Caco-2 (cell line): ENCODE results near the gene PUM1. TPM values are rescaled to one million over a fixed set of nuclear protein-coding genes. Genes with fewer than 3 reads are reported as not detected.

Experiments
- BruUV-seq: library from RNA; stranded (reverse); fragments of 400-500 nt; replicated peaks from 2 replicates; lab custom pipeline; 2021; lab: Mats Ljungman, UMichigan
- CTCF ChIA-PET: fragments of 300-600 bp; sonication (Branson Sonifier 250); formaldehyde crosslinking; loops from one replicate; lab custom pipeline; 2022; ENCODE audit warnings: antibody characterized with exemption; lab: Charles Lee
- POLR2A ChIA-PET: fragments of 300-600 bp; sonication (Branson Sonifier 250); formaldehyde crosslinking; loops from one replicate; lab custom pipeline; 2022; ENCODE audit warnings: antibody characterized with exemption; lab: Charles Lee
- DNase-seq, 2 experiments: peaks; one replicate each; pipeline versions ENCODE4 v3.0.0 to v3.0.0-alpha.2; 2020 to 2022
- H3K27me3 ChIP-seq: replicated peaks from 2 replicates; pipeline ENCODE4 v1.6.0; 2011; ENCODE audit warnings: low read length; ENCODE audit not compliant: control insufficient read depth, insufficient read depth
- H3K36me3 ChIP-seq: 2 replicates; pipeline ENCODE4 v1.5.1; 2011; ENCODE audit warnings: low read length; ENCODE audit not compliant: control insufficient read depth, insufficient read depth
- H3K4me1 ChIP-seq: fragments of 250-450 bp; sonication (Bioruptor Pico); 2 replicates; pipeline ENCODE4 v1.5.1; 2020; ENCODE audit warnings: mild to moderate bottlenecking
- H3K4me3 ChIP-seq: 2 replicates; pipeline ENCODE4 v1.5.1; 2011; ENCODE audit warnings: low read depth, mild to moderate bottlenecking, control low read depth, low read length
- H3K9me3 ChIP-seq: fragments of 250-450 bp; sonication (Bioruptor Pico); 2 replicates; pipeline ENCODE4 v1.5.1; 2020; ENCODE audit warnings: mild to moderate bottlenecking, moderate library complexity
- H3K27ac Mint-ChIP-seq: one replicate; pipeline ENCODE4 v1.8.0; 2022; ENCODE audit warnings: mixed read lengths; ENCODE audit not compliant: unreplicated experiment
- H3K27me3 Mint-ChIP-seq: one replicate; pipeline ENCODE4 v1.8.0; 2022; ENCODE audit warnings: mixed read lengths; ENCODE audit not compliant: insufficient read depth, unreplicated experiment
- H3K36me3 Mint-ChIP-seq: one replicate; pipeline ENCODE4 v1.8.0; 2022; ENCODE audit warnings: mild to moderate bottlenecking, mixed read lengths; ENCODE audit not compliant: insufficient read depth, unreplicated experiment
- H3K4me1 Mint-ChIP-seq: one replicate; pipeline ENCODE4 v1.8.0; 2022; ENCODE audit warnings: low read depth, mixed read lengths; ENCODE audit not compliant: unreplicated experiment
- H3K4me3 Mint-ChIP-seq: one replicate; pipeline ENCODE4 v1.8.0; 2022; ENCODE audit warnings: mild to moderate bottlenecking, moderate library complexity, mixed read lengths; ENCODE audit not compliant: unreplicated experiment
- H3K9me3 Mint-ChIP-seq: one replicate; pipeline ENCODE4 v1.8.0; 2022; ENCODE audit warnings: mixed read lengths; ENCODE audit not compliant: unreplicated experiment
- CTCF ChIP-seq, 2 experiments: fragments of 200-600 bp in 1 of 2; IDR thresholded peaks; 1 replicate in 1 of 2; 2 replicates in 1 of 2; pipeline versions ENCODE4 v1.5.1 to v1.8.0; 2011 to 2022; ENCODE audit warnings: antibody characterized with exemption in 1 of 2, control low read depth in 1 of 2, inconsistent platforms in 1 of 2, low read depth in 1 of 2, low read length in 1 of 2, mild to moderate bottlenecking in 1 of 2, moderate library complexity in 1 of 2; ENCODE audit not compliant: insufficient read depth in 1 of 2, severe bottlenecking in 1 of 2, unreplicated experiment in 1 of 2
- intact Hi-C: fragments of 100-400 bp; cut with micrococcal nuclease; formaldehyde crosslinking; loops from one replicate; pipeline ENCODE4 v1.10.0; 2022; ENCODE audit not compliant: unreplicated experiment
- total RNA-seq: library from RNA; stranded (reverse); gene quantifications from 2 replicates; pipeline ENCODE4 v1.2.3, GENCODE V29; 2022

The PUM1 gene
- total RNA-seq, 1 experiment from 2014 or later, result 93.7 TPM

- Mint-ChIP-seq H3K4me1 (no peaks in the 10 kb centered on the region), H3K4me3 (no peak overlapping the region), H3K27me3 (no peaks in the 10 kb centered on the region), H3K27ac (no peak overlapping the region), H3K9me3 (no peaks in the 10 kb centered on the region), H3K36me3 (no peaks in the 10 kb centered on the region)
- DNase-seq, result no peak
- no peaks in the 10 kb centered on the region for H3K4me1 ChIP-seq
- BruUV-seq, result no TSS peak
- H3K27me3 ChIP-seq, result no peaks in the 10 kb centered on the region
- no peak for TF ChIP-seq CTCF (IDR thresholded peaks at IDR 0.05; ENCODE audit: insufficient read depth in 1 of 2, low read depth in 1 of 2, low read length in 1 of 2, severe bottlenecking in 1 of 2, unreplicated experiment in 1 of 2)
- H3K9me3 ChIP-seq, result no peaks in the 10 kb centered on the region
- intact Hi-C loops, result no loop called here
- ChIA-PET POLR2A (no interaction called here), CTCF (no interaction called here)
- H3K36me3 ChIP-seq, result no peaks in the 10 kb centered on the region
- no peak overlapping the region for H3K4me3 ChIP-seq
Observed at GRCh38 chr1:30900931-30901560, 164.5 kb downstream of the PUM1 start.

- Mint-ChIP-seq H3K4me3 (no peak overlapping the region), H3K27me3 (no peaks in the 10 kb centered on the region), H3K27ac (no peak overlapping the region), H3K9me3 (no peaks in the 10 kb centered on the region), H3K4me1 (no peaks in the 10 kb centered on the region), H3K36me3 (no peaks in the 10 kb centered on the region)
- H3K4me1 ChIP-seq, result no peaks in the 10 kb centered on the region
- H3K4me3 ChIP-seq, result no peak overlapping the region
- CTCF ChIA-PET, result no interaction called here
- POLR2A ChIA-PET, result no interaction called here
- no peaks in the 10 kb centered on the region for H3K27me3 ChIP-seq
- no peak for TF ChIP-seq CTCF (IDR thresholded peaks at IDR 0.05; ENCODE audit: insufficient read depth in 1 of 2, low read depth in 1 of 2, low read length in 1 of 2, severe bottlenecking in 1 of 2, unreplicated experiment in 1 of 2)
- H3K36me3 ChIP-seq, result no peaks in the 10 kb centered on the region
- intact Hi-C loops, result no loop called here
- no peaks in the 10 kb centered on the region for H3K9me3 ChIP-seq
- no TSS peak for BruUV-seq
- no peak for DNase-seq
Observed at GRCh38 chr1:30900486-30900885, 165.0 kb downstream of the PUM1 start.

DNA sequence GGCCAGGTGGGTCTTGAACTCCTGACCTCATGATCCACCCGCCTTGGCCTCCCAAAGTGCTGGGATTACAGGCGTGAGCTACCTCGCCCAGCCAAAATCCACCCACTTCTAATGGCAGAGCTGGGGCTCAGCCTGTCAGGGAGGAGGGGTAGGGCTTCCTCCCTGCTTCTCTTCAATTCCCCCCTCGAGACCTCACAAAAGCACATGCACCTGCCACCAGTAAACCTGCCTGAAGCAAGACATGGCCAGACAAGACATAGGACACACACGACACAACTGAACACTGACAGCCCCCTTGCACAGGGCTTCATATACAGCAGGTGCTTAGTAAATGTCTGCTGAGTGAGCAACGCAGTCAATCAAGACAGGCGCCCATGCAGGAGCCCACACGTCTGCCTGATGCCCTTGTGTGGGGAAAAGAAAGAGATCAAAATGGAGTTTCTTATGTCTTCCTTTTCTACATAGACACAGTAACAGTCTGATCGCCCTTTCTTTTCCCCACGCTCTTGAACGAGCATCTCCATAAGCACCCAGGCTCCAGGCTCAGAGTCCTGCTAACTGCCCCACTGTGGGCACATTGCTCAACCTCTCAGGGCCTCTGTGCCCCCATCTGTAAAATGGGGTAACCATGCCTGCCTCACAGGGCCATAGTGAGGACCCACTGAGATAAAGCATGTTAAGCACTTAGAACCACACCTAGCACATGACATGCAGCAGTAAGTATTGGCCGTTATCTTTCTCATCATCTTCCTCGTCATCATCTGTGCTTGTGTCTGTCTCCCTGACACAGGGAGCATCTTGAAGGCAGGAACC is 165.7 kb downstream of the PUM1 start:
- TF ChIP-seq CTCF (IDR thresholded peaks at IDR 0.05; ENCODE audit: insufficient read depth in 1 of 2, low read depth in 1 of 2, low read length in 1 of 2, severe bottlenecking in 1 of 2, unreplicated experiment in 1 of 2), result no peak
- H3K4me1 ChIP-seq, result no peaks in the 10 kb centered on the region
- Mint-ChIP-seq H3K27me3 (no peaks in the 10 kb centered on the region), H3K27ac (no peak overlapping the region), H3K4me3 (no peak overlapping the region), H3K4me1 (no peaks in the 10 kb centered on the region), H3K9me3 (no peaks in the 10 kb centered on the region), H3K36me3 (no peaks in the 10 kb centered on the region)
- intact Hi-C loops, result no loop called here
- DNase-seq, result no peak
- no peak overlapping the region for H3K4me3 ChIP-seq
- ChIA-PET CTCF (no interaction called here), POLR2A (no interaction called here)
- no peaks in the 10 kb centered on the region for H3K36me3 ChIP-seq
- no peaks in the 10 kb centered on the region for H3K9me3 ChIP-seq
- BruUV-seq, result no TSS peak
- no peaks in the 10 kb centered on the region for H3K27me3 ChIP-seq
